ENCODE data around the gene MAP3K1. TPM values are rescaled to one million over a fixed set of nuclear protein-coding genes. Genes with fewer than 3 reads are reported as not detected.
A peak's percentile ranks its signal among the peaks of the same experiment; 100 is the strongest.

Gene MAP3K1
- total RNA-seq, 2 experiments from 2014 or later, result 18.2 to 19.2 TPM

DNA sequence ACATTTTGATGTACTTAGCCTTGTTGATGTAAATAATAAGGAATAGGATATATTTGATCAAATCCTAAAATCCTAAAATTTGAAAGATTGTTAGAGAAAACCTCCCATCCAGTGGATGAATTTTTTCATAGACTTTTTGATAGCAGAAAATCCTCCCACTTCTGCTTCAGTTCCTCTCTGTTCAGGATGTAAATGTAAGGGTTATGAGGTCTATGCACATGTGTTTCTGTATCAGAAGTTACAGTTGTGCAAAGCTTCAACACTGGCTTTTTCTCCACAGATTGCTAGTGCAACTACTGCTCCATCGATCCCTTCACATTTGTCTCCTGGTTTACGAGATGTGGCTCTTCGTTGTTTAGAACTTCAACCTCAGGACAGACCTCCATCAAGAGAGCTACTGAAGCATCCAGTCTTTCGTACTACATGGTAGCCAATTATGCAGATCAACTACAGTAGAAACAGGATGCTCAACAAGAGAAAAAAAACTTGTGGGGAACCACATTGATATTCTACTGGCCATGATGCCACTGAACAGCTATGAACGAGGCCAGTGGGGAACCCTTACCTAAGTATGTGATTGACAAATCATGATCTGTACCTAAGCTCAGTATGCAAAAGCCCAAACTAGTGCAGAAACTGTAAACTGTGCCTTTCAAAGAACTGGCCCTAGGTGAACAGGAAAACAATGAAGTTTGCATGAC lies 78.1 kb downstream of the MAP3K1 start:
- no peaks in the 10 kb centered on the region for H3K9me3 Mint-ChIP-seq

DNA sequence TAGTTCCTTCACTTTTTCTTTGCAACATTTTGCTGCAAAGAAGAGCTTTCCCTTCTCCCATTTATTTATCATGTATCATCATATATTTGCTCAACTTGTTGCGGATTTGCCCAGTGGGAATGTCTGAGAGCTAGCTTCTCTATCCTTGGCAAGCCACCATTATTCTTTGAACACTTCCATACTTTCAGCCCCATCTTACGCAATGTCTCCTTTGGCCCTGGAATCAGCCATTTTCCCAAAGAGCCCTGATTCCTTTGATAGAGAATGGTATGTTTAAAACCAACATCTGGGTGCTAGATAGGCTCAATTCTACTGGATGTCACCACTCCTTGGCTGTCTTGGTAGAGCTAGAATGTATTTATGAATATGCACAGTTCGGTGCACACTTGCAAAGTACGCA lies 81.4 kb downstream of the MAP3K1 start:
- Mint-ChIP-seq H3K9me3 (no peaks in the 10 kb centered on the region), H3K27ac (no peak overlapping the region), H3K4me3 (no peak overlapping the region), H3K4me1 (ENCODE audit: low read depth) (peaks cover 2% of the 10 kb centered on the region), H3K27me3 (ENCODE audit: low read depth) (no peaks in the 10 kb centered on the region), H3K36me3 (ENCODE audit: low read depth) (peaks cover 6% of the 10 kb centered on the region)
- no peak for DNase-seq
- CTCF ChIA-PET, result interaction anchor here (0.6 to 2.2 kb wide), 4 partner anchors 36 to 350 kb away, joined by 3 to 9 read pairs (median 5); no protein-coding TSS in a partner anchor
- intact Hi-C loops (cut with micrococcal nuclease), result loop anchor here (1.0 kb wide), 1 partner anchor 626 kb away; no protein-coding TSS in a partner anchor

More for the DNA sequence above, 78.1 kb downstream of the MAP3K1 start:
- H3K4me1 Mint-ChIP-seq (ENCODE audit: low read depth), result peaks cover 2% of the 10 kb centered on the region
- H3K4me3 Mint-ChIP-seq, result no peak overlapping the region
- peaks cover 28% of the 10 kb centered on the region for H3K36me3 Mint-ChIP-seq (ENCODE audit: low read depth)
- no peaks in the 10 kb centered on the region for H3K27me3 Mint-ChIP-seq (ENCODE audit: low read depth)
- intact Hi-C loops (cut with micrococcal nuclease), result no loop called here
- H3K27ac Mint-ChIP-seq, result no peak overlapping the region
- DNase-seq, result no peak
- CTCF ChIA-PET, result interaction anchor here (0.6 to 0.8 kb wide), 2 partner anchors 10 to 14 kb away, joined by 3 to 4 read pairs; no protein-coding TSS in a partner anchor

DNA sequence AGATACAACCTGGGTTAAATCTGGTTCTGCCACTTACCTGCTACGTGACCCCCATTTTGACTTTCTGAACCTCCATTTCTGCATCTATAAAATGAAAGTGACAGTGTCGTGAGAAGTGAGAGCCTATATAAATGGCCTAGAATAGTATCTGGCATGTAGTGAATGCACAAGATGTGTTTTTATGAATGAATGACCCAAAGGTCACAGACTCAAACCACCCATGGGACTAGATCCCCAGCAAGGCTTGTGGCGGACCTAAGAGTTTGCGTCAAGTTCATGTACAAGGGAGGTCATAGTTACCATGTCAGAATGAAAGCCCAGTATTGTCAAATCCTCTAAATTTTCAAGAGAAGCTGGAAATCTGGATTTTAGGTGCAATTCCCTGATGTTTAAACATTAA lies 82.9 kb downstream of the MAP3K1 start:
- Mint-ChIP-seq H3K4me1 (ENCODE audit: low read depth) (peaks cover 2% of the 10 kb centered on the region), H3K4me3 (no peak overlapping the region), H3K27ac (no peak overlapping the region), H3K9me3 (no peaks in the 10 kb centered on the region), H3K27me3 (ENCODE audit: low read depth) (no peaks in the 10 kb centered on the region), H3K36me3 (ENCODE audit: low read depth) (no peaks in the 10 kb centered on the region)
- CTCF ChIA-PET, result interaction anchor here (0.6 to 5.1 kb wide), 3 partner anchors 26 to 639 kb away, joined by 3 to 49 read pairs (median 5); no protein-coding TSS in a partner anchor
- no peak for DNase-seq
- intact Hi-C loops (cut with micrococcal nuclease), result no loop called here

DNA sequence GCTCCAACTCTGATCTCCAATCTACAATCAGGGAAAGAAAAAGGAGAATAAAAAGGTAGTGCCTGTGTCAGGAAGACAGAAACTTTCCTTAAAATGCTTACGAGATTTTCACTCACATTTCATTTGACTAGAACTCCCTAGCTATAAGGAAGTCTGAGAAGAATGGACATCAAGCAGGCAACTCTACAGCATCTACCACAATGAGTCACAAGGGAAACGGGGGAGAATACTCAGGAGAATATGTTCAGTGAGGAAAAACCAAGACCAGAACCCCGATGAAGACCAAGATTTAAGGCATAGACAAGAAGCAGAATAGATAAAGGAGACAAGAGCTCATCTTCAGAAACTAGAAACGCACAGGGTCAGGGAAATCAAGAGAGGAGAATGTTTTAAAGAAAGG lies 85.0 kb downstream of the MAP3K1 start:
- intact Hi-C loops (cut with micrococcal nuclease), result loop anchor here (2.0 to 10.0 kb wide), 2 partner anchors 398 to 594 kb away; no protein-coding TSS in a partner anchor
- no peak for DNase-seq
- H3K4me1 Mint-ChIP-seq (ENCODE audit: low read depth), result peaks cover 2% of the 10 kb centered on the region
- H3K27ac Mint-ChIP-seq, result no peak overlapping the region
- H3K9me3 Mint-ChIP-seq, result no peaks in the 10 kb centered on the region
- H3K27me3 Mint-ChIP-seq (ENCODE audit: low read depth), result no peaks in the 10 kb centered on the region
- H3K36me3 Mint-ChIP-seq (ENCODE audit: low read depth), result no peaks in the 10 kb centered on the region
- CTCF ChIA-PET, result interaction anchor here (0.7 to 5.1 kb wide), 11 partner anchors 10 to 630 kb away, joined by 3 to 49 read pairs (median 4); no protein-coding TSS in a partner anchor
- H3K4me3 Mint-ChIP-seq, result no peak overlapping the region

DNA sequence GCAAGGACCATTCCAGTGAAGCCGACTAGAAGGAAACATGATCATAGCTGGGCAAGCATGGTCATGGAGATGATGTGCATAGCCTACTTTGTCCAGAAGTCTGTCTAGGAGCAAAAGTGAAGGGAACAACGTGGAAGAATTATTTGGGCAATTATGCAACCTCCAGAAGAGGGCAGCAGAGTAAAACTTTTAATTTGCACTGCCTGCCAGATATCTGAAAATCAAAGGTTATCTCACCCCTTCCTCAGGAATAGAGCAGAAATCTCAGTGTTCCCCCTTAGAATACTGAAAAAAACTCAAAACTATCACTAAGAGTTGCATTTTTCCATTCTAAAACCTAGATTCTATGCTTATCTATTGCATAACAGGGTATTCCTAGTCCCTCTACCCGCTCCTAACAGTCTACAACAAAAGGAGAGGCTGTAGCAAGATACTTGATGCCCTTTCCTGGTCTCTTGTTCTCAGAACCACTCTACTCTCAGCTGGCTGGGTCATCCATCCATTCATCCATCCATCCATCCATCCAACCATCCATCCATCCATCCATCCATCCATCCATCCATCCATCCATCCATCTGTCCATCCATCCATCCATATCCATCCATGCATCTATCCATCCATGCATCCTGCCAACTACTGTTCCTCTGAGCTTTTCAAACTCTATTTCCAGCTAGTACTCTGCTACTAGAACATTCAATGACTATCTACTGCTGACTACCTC lies 85.7 kb downstream of the MAP3K1 start:
- Mint-ChIP-seq H3K4me1 (ENCODE audit: low read depth) (peaks cover 2% of the 10 kb centered on the region), H3K4me3 (no peak overlapping the region), H3K36me3 (ENCODE audit: low read depth) (no peaks in the 10 kb centered on the region), H3K27ac (no peak overlapping the region), H3K9me3 (no peaks in the 10 kb centered on the region), H3K27me3 (ENCODE audit: low read depth) (no peaks in the 10 kb centered on the region)
- CTCF ChIA-PET, result interaction anchor here (0.7 to 5.1 kb wide), 16 partner anchors 10 to 638 kb away, joined by 3 to 49 read pairs (median 4); partner anchors contain the start of gene GPBP1
- intact Hi-C loops (cut with micrococcal nuclease), result loop anchor here (1.0 to 10.0 kb wide), 5 partner anchors 237 to 594 kb away; no protein-coding TSS in a partner anchor
- DNase-seq, result peak; percentile 46

DNA sequence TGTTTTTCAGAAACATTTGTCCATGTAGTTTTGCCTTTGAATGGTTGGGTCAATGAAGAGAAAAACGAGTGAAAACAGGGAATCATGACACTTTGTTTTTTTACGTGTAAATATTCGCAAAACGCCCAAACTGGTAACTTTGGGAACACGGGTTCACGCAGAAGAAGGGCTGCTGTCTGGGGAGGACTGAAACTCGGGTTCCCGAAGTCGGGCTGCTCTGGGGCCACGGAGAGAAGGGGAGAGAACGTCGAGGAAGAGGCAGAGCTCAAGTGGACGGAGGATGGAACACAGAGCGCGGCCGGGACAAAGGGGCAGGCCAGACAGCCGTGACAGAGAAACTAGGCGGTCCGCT lies 93.6 kb downstream of the MAP3K1 start:
- intact Hi-C loops (cut with micrococcal nuclease), result loop anchor here (1.0 to 10.0 kb wide), 7 partner anchors 43 to 586 kb away; partner anchors contain the start of gene MIER3
- Mint-ChIP-seq H3K9me3 (no peaks in the 10 kb centered on the region), H3K36me3 (ENCODE audit: low read depth) (no peaks in the 10 kb centered on the region), H3K4me3 (peak overlapping the region; percentile 81), H3K4me1 (ENCODE audit: low read depth) (peaks cover 19% of the 10 kb centered on the region), H3K27me3 (ENCODE audit: low read depth) (no peaks in the 10 kb centered on the region), H3K27ac (peak overlapping the region; percentile 79)
- DNase-seq, result no peak
- CTCF ChIA-PET, result interaction anchor here (1.4 kb wide), 1 partner anchor 389 kb away, joined by 3 read pairs; no protein-coding TSS in a partner anchor

DNA sequence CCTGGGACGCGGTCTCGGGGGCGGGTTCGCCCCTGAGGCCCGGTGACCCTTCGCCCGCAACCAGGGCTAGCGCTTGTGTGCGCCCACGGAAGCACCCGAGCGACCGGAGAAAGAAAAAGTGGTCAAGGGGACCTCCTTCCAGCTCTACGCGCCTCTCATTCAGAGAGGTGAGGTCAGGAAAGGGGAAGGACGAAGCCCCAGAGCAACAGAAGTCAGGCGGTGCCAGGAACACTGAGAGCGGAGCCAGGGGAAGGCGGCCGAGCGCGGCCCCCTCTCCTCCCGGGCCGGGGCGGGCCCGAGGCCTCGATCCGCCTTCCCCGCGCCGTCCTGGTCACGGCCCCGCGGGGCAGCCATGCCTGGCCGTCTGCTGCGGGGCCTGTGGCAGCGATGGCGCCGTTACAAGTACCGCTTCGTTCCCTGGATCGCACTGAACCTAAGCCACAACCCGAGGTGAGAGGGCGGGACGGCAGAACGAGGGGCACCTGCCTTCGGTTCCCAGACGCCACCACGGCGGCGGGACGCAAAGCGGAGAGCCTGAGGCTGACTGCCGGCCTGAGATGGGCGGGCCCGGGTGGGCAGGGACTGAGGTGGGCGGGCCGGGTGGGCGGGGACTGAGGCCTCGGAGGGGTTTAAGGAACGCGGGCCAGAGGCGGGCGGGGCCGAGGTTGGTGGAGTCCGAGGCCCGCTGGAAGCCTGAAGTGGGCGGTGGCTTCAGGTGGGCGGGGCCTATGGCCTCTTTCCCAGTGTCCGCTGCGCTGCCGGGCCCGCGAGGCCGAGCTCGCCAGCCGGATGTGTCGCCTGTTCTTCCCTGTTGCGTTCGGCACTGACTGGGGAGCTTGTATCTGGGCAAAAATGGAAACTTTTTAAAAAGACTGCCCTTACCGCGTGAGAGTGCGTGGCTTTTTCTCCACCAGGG lies 94.2 kb downstream of the MAP3K1 start, which contains the start of gene SETD9:
Gene SETD9 (plus strand): TSS at position 303 of the 916 bp plus-strand sequence. CDS start 50 bp downstream, at position 353.
- Mint-ChIP-seq H3K4me3 (peak within 1 kb of the TSS; percentile 81), H3K36me3 (ENCODE audit: low read depth) (no peaks in the 10 kb centered on the region), H3K27me3 (ENCODE audit: low read depth) (no peaks in the 10 kb centered on the region), H3K9me3 (no peaks in the 10 kb centered on the region), H3K4me1 (ENCODE audit: low read depth) (peaks cover 19% of the 10 kb centered on the region), H3K27ac (peak within 1 kb of the TSS; percentile 94)
- peak; percentile 97 for DNase-seq
- intact Hi-C loops (cut with micrococcal nuclease), result loop anchor here (1.0 to 10.0 kb wide), 9 partner anchors 43 to 639 kb away; partner anchors contain the start of gene MIER3
- CTCF ChIA-PET, result interaction anchor here (0.6 to 1.5 kb wide), 4 partner anchors 9 to 389 kb away, joined by 3 to 5 read pairs (median 4); no protein-coding TSS in a partner anchor

DNA sequence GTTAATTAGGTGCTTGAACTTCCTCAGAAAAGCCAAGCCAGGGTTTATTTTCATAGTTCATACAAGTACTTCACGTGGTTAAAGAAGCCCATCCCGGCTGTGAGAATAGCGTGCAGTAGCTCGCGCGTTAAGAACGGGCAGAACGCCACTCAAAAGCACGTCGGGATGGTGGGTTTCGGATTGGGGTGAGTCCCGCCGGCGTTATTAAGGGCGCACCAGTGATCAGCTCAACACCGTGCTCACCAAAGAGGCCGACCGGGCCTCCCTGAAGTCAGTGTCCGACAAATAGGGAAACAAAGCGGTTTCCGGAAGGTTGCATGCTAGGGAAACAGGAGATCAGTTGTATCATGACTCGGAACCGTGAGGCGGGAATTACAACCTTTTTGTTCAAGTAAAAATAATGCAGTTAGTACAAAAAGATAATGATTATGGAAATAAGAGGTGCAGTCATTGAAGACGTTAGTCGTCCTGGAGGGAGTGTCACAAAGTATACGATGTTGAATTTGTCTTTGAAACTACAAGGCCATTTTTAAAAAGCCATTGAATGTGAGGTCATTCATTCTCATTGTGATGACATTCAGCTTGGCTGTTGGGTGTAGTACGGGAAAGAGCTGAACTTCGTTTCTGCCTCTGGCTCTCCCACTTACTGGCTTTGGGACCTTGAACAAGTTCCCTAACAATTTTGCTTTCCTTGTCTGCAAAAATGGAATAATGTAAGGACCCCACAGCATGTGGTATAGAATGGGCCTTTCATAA lies 95.0 kb downstream of the MAP3K1 start:
- intact Hi-C loops (cut with micrococcal nuclease), result loop anchor here (1.0 kb wide), 2 partner anchors 94 to 640 kb away; no protein-coding TSS in a partner anchor
- Mint-ChIP-seq H3K4me1 (ENCODE audit: low read depth) (peaks cover 19% of the 10 kb centered on the region), H3K36me3 (ENCODE audit: low read depth) (no peaks in the 10 kb centered on the region), H3K9me3 (no peaks in the 10 kb centered on the region), H3K4me3 (peak overlapping the region; percentile 81), H3K27ac (peak overlapping the region; percentile 94), H3K27me3 (ENCODE audit: low read depth) (no peaks in the 10 kb centered on the region)
- DNase-seq, result no peak
- CTCF ChIA-PET, result interaction anchor here (0.5 to 1.5 kb wide), 9 partner anchors 10 to 646 kb away, joined by 3 to 5 read pairs (median 4); no protein-coding TSS in a partner anchor

DNA sequence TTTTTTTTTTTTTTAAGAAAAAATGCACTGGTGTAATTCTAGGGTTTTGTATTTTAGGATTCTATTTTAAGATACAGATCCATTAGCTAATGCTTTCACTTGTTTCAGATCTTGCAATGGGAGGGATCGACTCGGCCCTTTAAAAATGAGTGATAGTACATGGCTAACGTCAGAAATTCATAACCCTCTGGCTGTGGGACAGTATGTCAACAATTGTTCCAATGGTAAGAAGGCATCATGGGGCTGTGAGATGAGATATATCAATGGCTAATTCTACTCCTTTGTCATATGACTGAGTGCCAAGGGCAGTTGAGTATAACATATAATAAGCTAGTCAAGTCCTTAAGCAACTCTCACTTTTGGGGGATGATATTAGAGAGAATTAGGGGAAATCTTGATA lies 98.4 kb downstream of the MAP3K1 start:
- CTCF ChIA-PET, result interaction anchor here (0.6 to 0.7 kb wide), 3 partner anchors 182 to 1542 kb away, joined by 3 read pairs; no protein-coding TSS in a partner anchor
- Mint-ChIP-seq H3K36me3 (ENCODE audit: low read depth) (no peaks in the 10 kb centered on the region), H3K27ac (no peak overlapping the region), H3K9me3 (no peaks in the 10 kb centered on the region), H3K4me3 (no peak overlapping the region), H3K27me3 (ENCODE audit: low read depth) (no peaks in the 10 kb centered on the region), H3K4me1 (ENCODE audit: low read depth) (peaks cover 16% of the 10 kb centered on the region)
- intact Hi-C loops (cut with micrococcal nuclease), result no loop called here
- DNase-seq, result no peak

DNA sequence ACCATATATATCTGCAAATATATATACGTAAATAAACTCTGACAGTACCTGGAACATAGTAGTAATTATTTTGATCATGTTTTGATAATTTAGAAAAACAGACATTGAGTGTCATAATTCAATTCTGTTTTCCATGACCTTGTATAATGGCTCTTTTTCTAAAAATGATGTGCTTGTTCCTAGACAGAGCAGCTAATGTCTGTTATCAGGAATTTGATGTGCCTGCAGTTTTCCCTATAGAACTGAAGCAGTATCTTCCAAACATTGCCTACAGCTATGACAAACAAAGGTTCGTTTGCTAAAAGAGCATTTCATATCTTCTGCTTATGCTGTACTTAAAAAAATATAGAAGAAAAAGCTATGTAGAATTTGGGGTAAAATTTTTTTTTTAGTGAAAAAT lies 99.3 kb downstream of the MAP3K1 start:
- Mint-ChIP-seq H3K27me3 (ENCODE audit: low read depth) (no peaks in the 10 kb centered on the region), H3K9me3 (no peaks in the 10 kb centered on the region), H3K27ac (no peak overlapping the region), H3K4me3 (no peak overlapping the region), H3K4me1 (ENCODE audit: low read depth) (peaks cover 12% of the 10 kb centered on the region), H3K36me3 (ENCODE audit: low read depth) (no peaks in the 10 kb centered on the region)
- intact Hi-C loops (cut with micrococcal nuclease), result no loop called here
- DNase-seq, result no peak
- CTCF ChIA-PET, result interaction anchor here (2.8 kb wide), 1 partner anchor 224 kb away, joined by 10 read pairs; no protein-coding TSS in a partner anchor

DNA sequence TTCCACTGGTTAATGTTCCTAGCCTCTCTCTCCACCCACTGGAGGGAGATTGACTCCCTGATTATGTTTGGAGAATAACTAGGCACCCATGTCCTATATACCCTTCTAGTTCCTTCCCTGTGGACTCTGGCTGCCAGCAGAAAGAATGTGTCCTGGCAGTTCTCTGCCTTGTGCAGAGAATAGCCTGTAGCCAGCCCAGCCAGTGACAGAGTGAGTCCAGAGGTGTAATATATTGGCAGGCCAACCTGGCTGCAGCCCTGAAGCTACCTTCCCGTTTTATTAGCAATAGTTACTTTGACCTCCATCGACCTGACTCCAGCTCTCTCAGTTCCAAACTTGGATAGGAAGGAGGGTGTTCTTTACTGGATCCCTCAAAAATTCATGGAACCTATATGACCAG lies 102.2 kb downstream of the MAP3K1 start:
- H3K27ac Mint-ChIP-seq, result no peak overlapping the region

More for the DNA sequence above, 102.2 kb downstream of the MAP3K1 start:
- H3K4me3 Mint-ChIP-seq, result no peak overlapping the region
- intact Hi-C loops (cut with micrococcal nuclease), result no loop called here
- H3K27me3 Mint-ChIP-seq (ENCODE audit: low read depth), result no peaks in the 10 kb centered on the region
- peaks cover 4% of the 10 kb centered on the region for H3K4me1 Mint-ChIP-seq (ENCODE audit: low read depth)
- CTCF ChIA-PET, result no interaction called here
- DNase-seq, result no peak
- no peaks in the 10 kb centered on the region for H3K9me3 Mint-ChIP-seq
- peaks cover 3% of the 10 kb centered on the region for H3K36me3 Mint-ChIP-seq (ENCODE audit: low read depth)

Data from activated naive CD4-positive, alpha-beta T cell treated with anti-CD3 and anti-CD28 coated beads for 36 hours (primary cell).